Loucy (cell line): ENCODE measurements around the gene CACNA1C.

Source experiments
- CTCF ChIP-seq: fragments of 200-600 bp; sonication (generic); conservative IDR thresholded peaks from 2 replicates; pipeline ENCODE4 v1.5.1; 2014; ENCODE audit warnings: mild to moderate bottlenecking, antibody characterized with exemption, low read length
- EZH2phosphoT487 ChIP-seq: fragments of 200-600 bp; IDR thresholded peaks from 2 replicates; pipeline ENCODE4 v1.6.1; 2018; ENCODE audit warnings: antibody characterized with exemption, mild to moderate bottlenecking, moderate library complexity, borderline replicate concordance

DNA sequence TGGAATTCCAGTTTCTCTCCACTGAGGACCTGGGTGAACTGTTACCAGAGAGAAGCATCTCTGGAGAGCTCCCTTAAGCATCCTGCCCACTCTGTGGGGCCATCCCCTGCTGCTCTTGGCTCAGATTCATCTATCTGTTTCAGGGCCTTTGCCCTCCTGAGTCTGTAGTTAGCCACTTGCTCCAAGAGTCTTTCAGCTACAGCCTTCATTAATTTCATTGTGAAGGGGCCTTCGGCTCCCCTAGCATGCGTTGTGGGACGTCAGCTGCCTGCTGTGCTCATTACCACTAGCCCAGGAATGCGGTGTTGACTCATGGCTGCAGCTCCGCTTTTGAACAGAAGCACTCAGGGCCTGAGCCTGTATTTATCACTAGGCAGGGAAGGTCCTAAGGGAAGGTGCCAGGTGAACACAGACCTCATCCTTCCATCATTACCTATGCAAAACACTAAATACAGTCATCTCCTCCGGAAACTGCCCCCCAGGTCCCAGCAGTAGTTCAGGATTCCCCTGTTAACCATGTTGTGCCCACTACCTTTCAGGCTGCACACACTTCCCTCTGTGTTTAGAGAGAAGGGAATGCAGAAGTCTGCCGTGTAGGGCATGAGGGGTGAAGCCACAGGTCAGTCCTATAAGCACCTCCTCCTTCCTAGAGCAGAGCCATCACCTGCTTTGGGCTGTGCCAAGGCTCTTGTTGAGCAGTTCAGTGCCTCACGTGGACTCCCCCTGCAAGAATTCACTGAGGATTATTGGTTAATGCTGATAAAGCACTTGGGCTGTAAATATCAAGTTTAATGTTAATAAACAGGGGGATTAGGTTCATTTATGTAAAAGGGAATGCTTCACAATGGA lies 191.4 kb downstream of the CACNA1C start:
- no peak for TF ChIP-seq CTCF
- TF ChIP-seq EZH2phosphoT487: no peak
